BJ (cell line): ENCODE results near the gene ANKK1. TPM values are rescaled to one million over a fixed set of nuclear protein-coding genes. Genes with fewer than 3 reads are reported as not detected.

Experiments used
- CTCF ChIA-PET: fragments of 350-600 bp; formaldehyde crosslinking; extraction: SDS; loops from one replicate; lab custom pipeline; 2021; ENCODE audit warnings: antibody characterized with exemption, inconsistent platforms; lab: Yijun Ruan, JAX
- POLR2A ChIA-PET: fragments of 300-600 bp; sonication (Branson Sonifier 250); formaldehyde crosslinking; extraction: SDS; loops from one replicate; lab custom pipeline; 2021; ENCODE audit warnings: antibody characterized with exemption; lab: Charles Lee
- DNase-seq: peaks from one replicate; pipeline ENCODE4 v3.0.0-alpha.2; 2011; ENCODE audit warnings: low read depth
- H3K27me3 ChIP-seq: 2 replicates; pipeline ENCODE4 v1.6.0; 2011; ENCODE audit warnings: low read length; ENCODE audit not compliant: control insufficient read depth, insufficient read depth
- H3K36me3 ChIP-seq: 2 replicates; pipeline ENCODE4 v1.5.1; 2011; ENCODE audit warnings: low read length; ENCODE audit not compliant: control insufficient read depth, insufficient read depth
- H3K4me3 ChIP-seq: 2 replicates; pipeline ENCODE4 v1.5.1; 2011; ENCODE audit warnings: low read depth, mild to moderate bottlenecking, control low read depth, low read length
- CTCF ChIP-seq: IDR thresholded peaks from 2 replicates; pipeline ENCODE4 v1.5.1; 2011; ENCODE audit warnings: low read depth, mild to moderate bottlenecking, control low read depth, inconsistent platforms, low read length, moderate library complexity; ENCODE audit not compliant: insufficient read depth
- polyA plus RNA-seq: library from polyadenylated mRNA; depleted of rRNA; stranded (reverse); fragments of >200 nt; gene quantifications from 2 replicates; pipeline ENCODE4 v1.2.3, GENCODE V29; 2011

ANKK1 gene
- polyA plus RNA-seq, 1 experiment: not detected

GRCh38 chr11:113419454-113420003, 31.9 kb downstream of the ANKK1 start:
- TF ChIP-seq CTCF: no peak
- ChIA-PET POLR2A (no interaction called here), CTCF (no interaction called here)
- Histone ChIP-seq H3K4me3 (no peak overlapping the region), H3K36me3 (no peaks in the 10 kb centered on the region), H3K27me3 (no peaks in the 10 kb centered on the region; the same call in 1 of the 2 replicates)
- DNase-seq: no peak

GRCh38 chr11:113420808-113421207, 33.2 kb downstream of the ANKK1 start:
- ChIA-PET POLR2A (no interaction called here), CTCF (no interaction called here)
- Histone ChIP-seq H3K27me3 (no peaks in the 10 kb centered on the region; the same call in 1 of the 2 replicates), H3K36me3 (no peaks in the 10 kb centered on the region), H3K4me3 (no peak overlapping the region)
- no peak for TF ChIP-seq CTCF
- DNase-seq: no peak

GRCh38 chr11:113426686-113427085, 39.1 kb downstream of the ANKK1 start:
- POLR2A ChIA-PET: no interaction called here
- Histone ChIP-seq H3K27me3 (no peaks in the 10 kb centered on the region), H3K4me3 (no peak overlapping the region), H3K36me3 (no peaks in the 10 kb centered on the region)
- no peak for DNase-seq
- CTCF ChIA-PET: no interaction called here
- TF ChIP-seq CTCF: no peak

- DNase-seq: no peak
- TF ChIP-seq CTCF: no peak
- H3K4me3 ChIP-seq: no peak overlapping the region
- ChIA-PET POLR2A (no interaction called here), CTCF (interaction anchor here (0.8 kb wide), 1 partner anchor 299 kb away, joined by 3 read pairs; no protein-coding TSS in a partner anchor)
- no peaks in the 10 kb centered on the region for H3K27me3 ChIP-seq
- no peaks in the 10 kb centered on the region for H3K36me3 ChIP-seq
Observed at GRCh38 chr11:113431746-113432145, 44.2 kb downstream of the ANKK1 start.

- no peak for DNase-seq
- CTCF ChIA-PET: no interaction called here
- Histone ChIP-seq H3K36me3 (no peaks in the 10 kb centered on the region), H3K4me3 (no peak overlapping the region), H3K27me3 (peaks cover 1% of the 10 kb centered on the region; the same call in 1 of the 2 replicates)
- POLR2A ChIA-PET: no interaction called here
- no peak for TF ChIP-seq CTCF
Observed at GRCh38 chr11:113435190-113435968, 47.8 kb downstream of the ANKK1 start.
